ENCODE data around the gene OGFOD2.

DNA sequence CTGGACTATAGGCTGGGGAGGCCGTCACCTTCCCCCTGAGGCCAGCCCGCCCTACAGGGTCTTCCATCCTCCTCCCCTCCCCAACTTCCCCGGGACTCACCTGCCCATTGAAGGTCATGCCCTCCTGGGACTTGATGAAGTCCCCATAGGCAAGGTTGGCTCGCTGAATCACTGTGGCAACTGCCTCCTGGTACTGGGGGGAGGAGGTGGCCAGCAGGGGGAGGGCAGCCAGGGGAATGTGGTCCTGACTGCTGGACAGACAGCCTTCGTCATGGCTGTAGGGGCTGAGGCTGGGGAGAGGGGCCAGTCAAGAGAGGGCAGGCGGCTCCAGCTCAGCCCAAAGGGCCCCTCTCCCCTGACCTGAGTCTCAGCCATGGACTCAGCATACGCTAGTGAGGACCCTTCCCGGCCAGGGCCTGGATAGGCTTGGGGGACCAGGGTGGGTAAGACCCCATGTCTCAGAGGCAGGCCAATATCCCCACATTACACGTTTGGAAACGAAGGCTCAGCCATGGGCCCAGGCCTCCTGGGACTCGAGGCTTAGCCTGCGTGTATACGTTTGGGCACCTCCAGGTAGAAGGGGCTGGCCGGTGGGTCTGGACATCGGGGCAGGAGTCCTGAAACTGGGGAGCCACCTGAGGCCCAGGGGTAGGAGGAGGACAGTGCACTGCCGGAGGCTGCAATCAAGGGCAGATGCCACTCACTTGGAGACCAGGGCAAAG, 21.7 kb downstream of the OGFOD2 start:
- TF ChIP-seq ZNF678 (CRISPR knock-in tag; IDR thresholded peaks at IDR 0.05) (no peak), ZNF138 (CRISPR knock-in tag; IDR thresholded peaks at IDR 0.05; ENCODE audit: low read depth) (no peak), CENPX (CRISPR knock-in tag; IDR thresholded peaks at IDR 0.05) (no peak), TBX2 (CRISPR knock-in tag; IDR thresholded peaks at IDR 0.05; ENCODE audit: borderline replicate concordance) (no peak), POLR2AphosphoS5 (IDR thresholded peaks at IDR 0.05; ENCODE audit: low read depth, low read length) (no peak), TCF7 (IDR thresholded peaks at IDR 0.05; ENCODE audit: low read depth) (no peak)
- TF ChIP-seq, protein P1, sequence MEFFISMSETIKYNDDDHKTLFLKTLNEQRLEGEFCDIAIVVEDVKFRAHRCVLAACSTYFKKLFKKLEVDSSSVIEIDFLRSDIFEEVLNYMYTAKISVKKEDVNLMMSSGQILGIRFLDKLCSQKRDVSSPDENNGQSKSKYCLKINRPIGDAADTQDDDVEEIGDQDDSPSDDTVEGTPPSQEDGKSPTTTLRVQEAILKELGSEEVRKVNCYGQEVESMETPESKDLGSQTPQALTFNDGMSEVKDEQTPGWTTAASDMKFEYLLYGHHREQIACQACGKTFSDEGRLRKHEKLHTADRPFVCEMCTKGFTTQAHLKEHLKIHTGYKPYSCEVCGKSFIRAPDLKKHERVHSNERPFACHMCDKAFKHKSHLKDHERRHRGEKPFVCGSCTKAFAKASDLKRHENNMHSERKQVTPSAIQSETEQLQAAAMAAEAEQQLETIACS (CRISPR knock-in tag; IDR thresholded peaks at IDR 0.05): no peak
- TF ChIP-seq, protein P2, sequence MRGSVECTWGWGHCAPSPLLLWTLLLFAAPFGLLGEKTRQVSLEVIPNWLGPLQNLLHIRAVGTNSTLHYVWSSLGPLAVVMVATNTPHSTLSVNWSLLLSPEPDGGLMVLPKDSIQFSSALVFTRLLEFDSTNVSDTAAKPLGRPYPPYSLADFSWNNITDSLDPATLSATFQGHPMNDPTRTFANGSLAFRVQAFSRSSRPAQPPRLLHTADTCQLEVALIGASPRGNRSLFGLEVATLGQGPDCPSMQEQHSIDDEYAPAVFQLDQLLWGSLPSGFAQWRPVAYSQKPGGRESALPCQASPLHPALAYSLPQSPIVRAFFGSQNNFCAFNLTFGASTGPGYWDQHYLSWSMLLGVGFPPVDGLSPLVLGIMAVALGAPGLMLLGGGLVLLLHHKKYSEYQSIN (CRISPR knock-in tag; IDR thresholded peaks at IDR 0.05; ENCODE audit: borderline replicate concordance): no peak
- TF ChIP-seq, protein P3, sequence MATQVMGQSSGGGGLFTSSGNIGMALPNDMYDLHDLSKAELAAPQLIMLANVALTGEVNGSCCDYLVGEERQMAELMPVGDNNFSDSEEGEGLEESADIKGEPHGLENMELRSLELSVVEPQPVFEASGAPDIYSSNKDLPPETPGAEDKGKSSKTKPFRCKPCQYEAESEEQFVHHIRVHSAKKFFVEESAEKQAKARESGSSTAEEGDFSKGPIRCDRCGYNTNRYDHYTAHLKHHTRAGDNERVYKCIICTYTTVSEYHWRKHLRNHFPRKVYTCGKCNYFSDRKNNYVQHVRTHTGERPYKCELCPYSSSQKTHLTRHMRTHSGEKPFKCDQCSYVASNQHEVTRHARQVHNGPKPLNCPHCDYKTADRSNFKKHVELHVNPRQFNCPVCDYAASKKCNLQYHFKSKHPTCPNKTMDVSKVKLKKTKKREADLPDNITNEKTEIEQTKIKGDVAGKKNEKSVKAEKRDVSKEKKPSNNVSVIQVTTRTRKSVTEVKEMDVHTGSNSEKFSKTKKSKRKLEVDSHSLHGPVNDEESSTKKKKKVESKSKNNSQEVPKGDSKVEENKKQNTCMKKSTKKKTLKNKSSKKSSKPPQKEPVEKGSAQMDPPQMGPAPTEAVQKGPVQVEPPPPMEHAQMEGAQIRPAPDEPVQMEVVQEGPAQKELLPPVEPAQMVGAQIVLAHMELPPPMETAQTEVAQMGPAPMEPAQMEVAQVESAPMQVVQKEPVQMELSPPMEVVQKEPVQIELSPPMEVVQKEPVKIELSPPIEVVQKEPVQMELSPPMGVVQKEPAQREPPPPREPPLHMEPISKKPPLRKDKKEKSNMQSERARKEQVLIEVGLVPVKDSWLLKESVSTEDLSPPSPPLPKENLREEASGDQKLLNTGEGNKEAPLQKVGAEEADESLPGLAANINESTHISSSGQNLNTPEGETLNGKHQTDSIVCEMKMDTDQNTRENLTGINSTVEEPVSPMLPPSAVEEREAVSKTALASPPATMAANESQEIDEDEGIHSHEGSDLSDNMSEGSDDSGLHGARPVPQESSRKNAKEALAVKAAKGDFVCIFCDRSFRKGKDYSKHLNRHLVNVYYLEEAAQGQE (IDR thresholded peaks at IDR 0.05; ENCODE audit: borderline replicate concordance in 1 of 2, low read depth in 1 of 2, low read length in 2 of 2): no peak
- TF ChIP-seq, protein P4, sequence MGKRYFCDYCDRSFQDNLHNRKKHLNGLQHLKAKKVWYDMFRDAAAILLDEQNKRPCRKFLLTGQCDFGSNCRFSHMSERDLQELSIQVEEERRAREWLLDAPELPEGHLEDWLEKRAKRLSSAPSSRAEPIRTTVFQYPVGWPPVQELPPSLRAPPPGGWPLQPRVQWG (CRISPR knock-in tag; IDR thresholded peaks at IDR 0.05; ENCODE audit: borderline replicate concordance, low read depth): no peak

All from HepG2 (cell line).